Activated CD4-positive, alpha-beta T cell treated with anti-CD3 and anti-CD28 coated beads, Interleukin-10, Interleukin-2, amounts not matched to agents 100 ng/mL and 50 ng/mL, durations not matched to agents 16 hours and 8 hours (primary cell): ENCODE measurements around the gene PGAM4.
"Not testable (repeated sequence)": the region's sequence is repeated elsewhere in the genome, so short reads cannot be mapped to it uniquely, and the experiment has no call there.

Source experiments
- DNase-seq: peaks from one replicate; pipeline ENCODE4 v3.0.0-alpha.2; 2020

Gene PGAM4

GRCh38 chrX:77969538-77969937, at the start of gene PGAM4:
TSS of gene PGAM4 (minus strand) at chrX:77969638. CDS start at chrX:77969638, 0 bp downstream.
- DNase-seq: no peak

- DNase-seq: no peak
Measured at GRCh38 chrX:78011846-78012245, 42.4 kb upstream of the PGAM4 start.

GRCh38 chrX:77979870-77980269, 10.4 kb upstream of the PGAM4 start:
- DNase-seq: no peak

GRCh38 chrX:77977518-77977917, 8.1 kb upstream of the PGAM4 start:
- no peak for DNase-seq

- DNase-seq: no peak
Measured at GRCh38 chrX:77977095-77977494, 7.7 kb upstream of the PGAM4 start.

GRCh38 chrX:77975755-77976154, 6.3 kb upstream of the PGAM4 start:
- no peak for DNase-seq

GRCh38 chrX:77967631-77968030, 1.8 kb downstream of the PGAM4 start:
- no peak for DNase-seq

- no peak for DNase-seq
Measured at GRCh38 chrX:77966361-77966760, 3.1 kb downstream of the PGAM4 start.

- peak; percentile 30 for DNase-seq
Measured at GRCh38 chrX:77962068-77962902, 7.2 kb downstream of the PGAM4 start.

- peak; percentile 8 for DNase-seq
Measured at GRCh38 chrX:77961063-77961462, 8.4 kb downstream of the PGAM4 start.

- peak; percentile 25 for DNase-seq
Measured at GRCh38 chrX:77960567-77960966, 8.9 kb downstream of the PGAM4 start.

- DNase-seq: no peak
Measured at GRCh38 chrX:77953708-77954107, 15.7 kb downstream of the PGAM4 start.

- no peak for DNase-seq
Measured at GRCh38 chrX:77953302-77953701, 16.1 kb downstream of the PGAM4 start.

- DNase-seq: no peak
Measured at GRCh38 chrX:77952173-77952572, 17.3 kb downstream of the PGAM4 start.

- no peak for DNase-seq
Measured at GRCh38 chrX:77949840-77950239, 19.6 kb downstream of the PGAM4 start.

GRCh38 chrX:77946571-77946970, 22.9 kb downstream of the PGAM4 start:
- DNase-seq: no peak

- DNase-seq: no peak
Measured at GRCh38 chrX:77945910-77946545, 23.4 kb downstream of the PGAM4 start.

- DNase-seq: not testable (repeated sequence)
Measured at GRCh38 chrX:77945031-77945430, 24.4 kb downstream of the PGAM4 start.

GRCh38 chrX:77938083-77938680, 31.3 kb downstream of the PGAM4 start:
- no peak for DNase-seq

GRCh38 chrX:77937291-77937690, 32.1 kb downstream of the PGAM4 start:
- DNase-seq: no peak

GRCh38 chrX:77936299-77936698, 33.1 kb downstream of the PGAM4 start:
- no peak for DNase-seq

- no peak for DNase-seq
Measured at GRCh38 chrX:77935886-77936285, 33.6 kb downstream of the PGAM4 start.

GRCh38 chrX:77930581-77930980, 38.9 kb downstream of the PGAM4 start:
- no peak for DNase-seq

- DNase-seq: no peak
Measured at GRCh38 chrX:77925764-77926163, 43.7 kb downstream of the PGAM4 start.
